Measurements from ENCODE around the gene ADAMTS20. TPM values are rescaled to one million over a fixed set of nuclear protein-coding genes. Genes with fewer than 3 reads are reported as not detected.

Gene ADAMTS20
- total and polyA plus RNA-seq, 2 experiments from 2014 or later: not detected

GRCh38 chr12:43516045-43516444 lies 36.0 kb downstream of the ADAMTS20 start:
- no peak overlapping the region for H3K4me3 ChIP-seq
- H3F3A ChIP-seq (ENCODE audit: insufficient read depth): no peaks in the 10 kb centered on the region
- no peak overlapping the region for H3K27ac ChIP-seq
- H3K4me1 ChIP-seq (ENCODE audit: insufficient read depth): no peaks in the 10 kb centered on the region
- H3K4me2 ChIP-seq (ENCODE audit: unreplicated experiment): no peak overlapping the region
- no peak overlapping the region for H3K9ac ChIP-seq
- TF ChIP-seq EZH2 (IDR thresholded peaks at IDR 0.05; ENCODE audit: insufficient read depth, poor library complexity, severe bottlenecking) (no peak), EZH2phosphoT487 (IDR thresholded peaks at IDR 0.05; ENCODE audit: insufficient read depth, low read depth) (no peak)
- in situ Hi-C loops (cut with MboI): no loop called here
- H2AFZ ChIP-seq: no peak overlapping the region
- peaks cover 3% of the 10 kb centered on the region; the same call in 1 of the 2 replicates for H3K27me3 ChIP-seq (replicated peaks; ENCODE audit: insufficient read depth)
- no peaks in the 10 kb centered on the region for H3K9me2 ChIP-seq (ENCODE audit: insufficient read depth)
- no peaks in the 10 kb centered on the region for H4K20me1 ChIP-seq (ENCODE audit: insufficient read depth)
- no peaks in the 10 kb centered on the region for H3K36me3 ChIP-seq (ENCODE audit: low read depth)
- no peaks in the 10 kb centered on the region for H3K9me3 ChIP-seq (ENCODE audit: low read depth)
- no peak for DNase-seq
- H3K79me2 ChIP-seq (ENCODE audit: insufficient read depth): no peaks in the 10 kb centered on the region
- WGBS, 2 experiments (ENCODE audit: low coverage in 1 of 2, low lambda C conversion rate in 2 of 2, missing lambda C conversion rate in 2 of 2): 20 to 29% methylated on average over 3 of the region's 3 CpGs

DNA sequence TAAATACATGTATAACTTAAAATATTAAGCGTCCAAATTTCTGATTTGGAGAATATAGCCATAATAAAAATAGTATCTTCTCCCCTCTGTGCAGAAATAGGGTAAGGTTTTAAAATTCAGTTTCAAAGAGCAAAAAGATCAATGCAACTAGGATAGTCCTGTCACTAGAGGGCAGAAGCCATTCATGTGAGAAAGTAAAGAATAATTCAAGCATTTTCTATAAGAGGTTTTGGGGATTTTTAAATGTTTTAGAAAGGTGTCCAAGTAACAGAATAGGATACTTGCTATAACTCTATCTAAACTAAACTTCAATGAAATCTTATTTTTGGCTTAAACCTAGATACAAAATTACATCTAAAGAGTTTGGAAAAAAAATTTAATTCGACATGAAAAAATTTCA lies 50.3 kb downstream of the ADAMTS20 start:
- no peak overlapping the region for H3K4me3 ChIP-seq
- H3K9ac ChIP-seq: no peak overlapping the region
- no peaks in the 10 kb centered on the region for H3K9me3 ChIP-seq (ENCODE audit: low read depth)
- H3K79me2 ChIP-seq (ENCODE audit: insufficient read depth): no peaks in the 10 kb centered on the region
- TF ChIP-seq EZH2 (IDR thresholded peaks at IDR 0.05; ENCODE audit: insufficient read depth, poor library complexity, severe bottlenecking) (no peak), EZH2phosphoT487 (IDR thresholded peaks at IDR 0.05; ENCODE audit: insufficient read depth, low read depth) (no peak)
- H3K27me3 ChIP-seq (replicated peaks; ENCODE audit: insufficient read depth): no peaks in the 10 kb centered on the region; the same call in 1 of the 2 replicates
- no peaks in the 10 kb centered on the region for H4K20me1 ChIP-seq (ENCODE audit: insufficient read depth)
- WGBS, 2 experiments (ENCODE audit: low coverage in 1 of 2, low lambda C conversion rate in 2 of 2, missing lambda C conversion rate in 2 of 2): 22 to 25% methylated on average over 2 of the region's 2 CpGs
- in situ Hi-C loops (cut with MboI): no loop called here
- H2AFZ ChIP-seq: no peak overlapping the region
- H3K4me1 ChIP-seq (ENCODE audit: insufficient read depth): no peaks in the 10 kb centered on the region
- DNase-seq: peak; percentile 55
- H3K36me3 ChIP-seq (ENCODE audit: low read depth): no peaks in the 10 kb centered on the region
- no peaks in the 10 kb centered on the region for H3F3A ChIP-seq (ENCODE audit: insufficient read depth)
- no peak overlapping the region for H3K4me2 ChIP-seq (ENCODE audit: unreplicated experiment)
- H3K9me2 ChIP-seq (ENCODE audit: insufficient read depth): no peaks in the 10 kb centered on the region
- no peak overlapping the region for H3K27ac ChIP-seq

GRCh38 chr12:43493261-43493797 lies 58.7 kb downstream of the ADAMTS20 start:
- Histone ChIP-seq H3F3A (ENCODE audit: insufficient read depth) (no peaks in the 10 kb centered on the region), H3K9me3 (ENCODE audit: low read depth) (no peaks in the 10 kb centered on the region), H3K27ac (no peak overlapping the region), H3K9me2 (ENCODE audit: insufficient read depth) (no peaks in the 10 kb centered on the region), H2AFZ (no peak overlapping the region), H3K27me3 (replicated peaks; ENCODE audit: insufficient read depth) (no peaks in the 10 kb centered on the region; the same call in 1 of the 2 replicates), H4K20me1 (ENCODE audit: insufficient read depth) (no peaks in the 10 kb centered on the region), H3K9ac (no peak overlapping the region), H3K79me2 (ENCODE audit: insufficient read depth) (no peaks in the 10 kb centered on the region), H3K4me3 (no peak overlapping the region), H3K4me2 (ENCODE audit: unreplicated experiment) (no peak overlapping the region), H3K36me3 (ENCODE audit: low read depth) (no peaks in the 10 kb centered on the region), H3K4me1 (ENCODE audit: insufficient read depth) (no peaks in the 10 kb centered on the region)
- 47 to 53% methylated on average over 2 of the region's 2 CpGs for WGBS, 2 experiments (ENCODE audit: low coverage in 1 of 2, low lambda C conversion rate in 2 of 2, missing lambda C conversion rate in 2 of 2)
- in situ Hi-C loops (cut with MboI): no loop called here
- TF ChIP-seq EZH2phosphoT487 (IDR thresholded peaks at IDR 0.05; ENCODE audit: insufficient read depth, low read depth): no peak
- TF ChIP-seq EZH2 (IDR thresholded peaks at IDR 0.05; ENCODE audit: insufficient read depth, poor library complexity, severe bottlenecking): no peak
- DNase-seq: no peak

GRCh38 chr12:43482311-43483085 lies 69.5 kb downstream of the ADAMTS20 start:
- no peak overlapping the region for H3K27ac ChIP-seq
- no peaks in the 10 kb centered on the region for H4K20me1 ChIP-seq (ENCODE audit: insufficient read depth)
- TF ChIP-seq EZH2phosphoT487 (IDR thresholded peaks at IDR 0.05; ENCODE audit: insufficient read depth, low read depth): no peak
- no peak for TF ChIP-seq EZH2 (IDR thresholded peaks at IDR 0.05; ENCODE audit: insufficient read depth, poor library complexity, severe bottlenecking)
- H2AFZ ChIP-seq: no peak overlapping the region
- in situ Hi-C loops (cut with MboI): no loop called here
- H3K4me1 ChIP-seq (ENCODE audit: insufficient read depth): no peaks in the 10 kb centered on the region
- no peaks in the 10 kb centered on the region for H3K9me2 ChIP-seq (ENCODE audit: insufficient read depth)
- no peak for DNase-seq
- H3K4me3 ChIP-seq: no peak overlapping the region
- WGBS, 2 experiments (ENCODE audit: low coverage in 1 of 2, low lambda C conversion rate in 2 of 2, missing lambda C conversion rate in 2 of 2): 39 to 42% methylated on average over 3 of the region's 3 CpGs
- no peaks in the 10 kb centered on the region for H3K9me3 ChIP-seq (ENCODE audit: low read depth)
- no peaks in the 10 kb centered on the region for H3F3A ChIP-seq (ENCODE audit: insufficient read depth)
- no peaks in the 10 kb centered on the region for H3K79me2 ChIP-seq (ENCODE audit: insufficient read depth)
- H3K4me2 ChIP-seq (ENCODE audit: unreplicated experiment): no peak overlapping the region
- no peaks in the 10 kb centered on the region for H3K27me3 ChIP-seq (replicated peaks; ENCODE audit: insufficient read depth)
- H3K36me3 ChIP-seq (ENCODE audit: low read depth): no peaks in the 10 kb centered on the region
- no peak overlapping the region for H3K9ac ChIP-seq

All from GM23248 (cell line).